Fibroblast of skin of scalp (primary cell): Measurements from ENCODE around the gene SNX20.
A peak's percentile ranks its signal among the peaks of the same experiment; 100 is the strongest.

ENCODE experiments used
- DNase-seq: peaks from one replicate; pipeline ENCODE4 v3.0.0-alpha.2; 2013

The SNX20 gene

GRCh38 chr16:50657241-50657640 is 23.9 kb downstream of the SNX20 start:
- no peak for DNase-seq

GRCh38 chr16:50655558-50656055 is 25.5 kb downstream of the SNX20 start:
- DNase-seq: no peak

- DNase-seq: no peak
These were observed 27.2 kb downstream of the SNX20 start for GRCh38 chr16:50653633-50654519.

GRCh38 chr16:50652836-50653425 is 28.2 kb downstream of the SNX20 start:
- no peak for DNase-seq

- no peak for DNase-seq
These were observed 29.2 kb downstream of the SNX20 start for GRCh38 chr16:50651835-50652438.

- no peak for DNase-seq
These were observed 34.8 kb downstream of the SNX20 start for GRCh38 chr16:50646345-50646744.

- no peak for DNase-seq
These were observed 35.4 kb downstream of the SNX20 start for GRCh38 chr16:50645563-50646220.

- peak; percentile 60 for DNase-seq
These were observed 36.4 kb downstream of the SNX20 start for GRCh38 chr16:50644729-50645128.

- no peak for DNase-seq
These were observed 36.9 kb downstream of the SNX20 start for GRCh38 chr16:50644245-50644644.

- DNase-seq: no peak
These were observed 37.9 kb downstream of the SNX20 start for GRCh38 chr16:50643192-50643591.

GRCh38 chr16:50642349-50642748 is 38.8 kb downstream of the SNX20 start:
- no peak for DNase-seq

GRCh38 chr16:50641818-50642187 is 39.3 kb downstream of the SNX20 start:
- no peak for DNase-seq

- DNase-seq: no peak
These were observed 39.9 kb downstream of the SNX20 start for GRCh38 chr16:50640919-50641817.

GRCh38 chr16:50640391-50640790 is 40.7 kb downstream of the SNX20 start:
- DNase-seq: no peak

- DNase-seq: no peak
These were observed 42.1 kb downstream of the SNX20 start for GRCh38 chr16:50638816-50639670.

GRCh38 chr16:50637716-50638602 is 43.2 kb downstream of the SNX20 start:
- DNase-seq: no peak

- no peak for DNase-seq
These were observed 44.2 kb downstream of the SNX20 start for GRCh38 chr16:50636753-50637374.

GRCh38 chr16:50635505-50636392 is 45.4 kb downstream of the SNX20 start:
- no peak for DNase-seq
